ENCODE data around the gene TCP10L.
A peak's percentile ranks its signal among the peaks of the same experiment; 100 is the strongest.
"Not testable (repeated sequence)": the region's sequence is repeated elsewhere in the genome, so short reads cannot be mapped to it uniquely, and the experiment has no call there.

Gene TCP10L

DNA sequence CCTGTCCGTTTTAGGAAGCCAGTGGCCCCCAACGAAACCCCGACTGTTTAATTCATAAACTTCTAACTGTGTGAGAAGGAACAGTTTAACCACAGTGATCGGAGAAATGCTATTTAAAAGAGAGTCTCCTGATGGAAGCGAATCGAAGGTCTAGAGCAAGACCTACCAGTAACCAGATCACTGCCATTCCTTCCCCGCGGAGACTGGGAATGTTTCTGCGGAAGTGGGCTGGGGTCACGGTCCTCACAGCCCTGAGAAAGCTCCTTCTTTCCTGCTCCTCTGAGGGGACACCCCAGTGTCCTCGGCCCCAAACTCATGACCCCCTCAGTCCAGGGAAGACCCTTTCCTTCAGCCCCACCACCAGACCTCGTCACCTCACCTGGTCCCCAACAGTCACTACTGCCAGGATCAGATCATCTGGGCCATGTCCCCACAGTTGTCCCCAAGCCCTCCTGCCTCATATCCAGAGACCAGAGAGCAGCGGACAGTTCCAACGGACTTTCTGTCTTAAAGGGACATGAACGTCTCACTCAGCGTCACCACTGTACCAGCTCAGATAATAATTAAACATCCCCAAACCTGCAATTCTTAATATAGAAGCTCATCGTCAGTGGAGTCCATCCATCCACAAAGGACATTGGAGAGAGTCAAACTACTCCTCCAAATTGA is at the start of gene TCP10L:
Gene TCP10L (minus strand): TSS at position 482 of the 669 bp plus-strand sequence. CDS start 1,219 bp downstream, outside the sequence.
- no peak for DNase-seq (ENCODE audit: low read depth, low spot score)

DNA sequence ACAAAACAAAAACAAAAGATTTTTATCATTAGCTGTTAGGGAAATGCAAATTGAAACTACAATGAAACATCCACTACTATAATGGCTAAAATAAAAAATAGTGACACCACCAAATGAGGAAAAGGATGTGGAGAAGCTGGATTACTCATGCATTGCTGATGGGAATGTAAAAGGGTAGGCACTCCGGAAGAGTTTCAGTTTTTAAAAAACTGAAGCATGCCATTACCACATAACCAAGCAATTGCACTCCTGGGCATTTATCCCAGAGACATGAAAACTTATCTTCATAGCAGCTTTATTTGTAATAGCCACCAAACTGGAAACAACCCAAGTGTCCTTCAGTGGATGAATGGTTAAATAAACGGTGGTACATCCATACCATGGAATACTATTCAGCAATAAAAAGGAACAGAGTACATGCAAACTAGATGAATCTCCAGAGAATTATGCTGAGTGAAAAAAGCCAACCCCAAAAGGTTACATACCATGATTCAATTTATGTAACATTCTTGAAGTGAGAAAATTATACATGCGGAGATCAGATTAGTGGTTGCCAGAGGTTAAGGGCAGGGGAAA is 41.4 kb upstream of the TCP10L start:
- no peak for DNase-seq (ENCODE audit: low read depth, low spot score)

GRCh38 chr21:32618218-32618617 is 32.9 kb upstream of the TCP10L start:
- DNase-seq (ENCODE audit: low read depth, low spot score) = not testable (repeated sequence)

- no peak for DNase-seq (ENCODE audit: low read depth, low spot score)
Observed at GRCh38 chr21:32613436-32614043, 28.2 kb upstream of the TCP10L start.

DNA sequence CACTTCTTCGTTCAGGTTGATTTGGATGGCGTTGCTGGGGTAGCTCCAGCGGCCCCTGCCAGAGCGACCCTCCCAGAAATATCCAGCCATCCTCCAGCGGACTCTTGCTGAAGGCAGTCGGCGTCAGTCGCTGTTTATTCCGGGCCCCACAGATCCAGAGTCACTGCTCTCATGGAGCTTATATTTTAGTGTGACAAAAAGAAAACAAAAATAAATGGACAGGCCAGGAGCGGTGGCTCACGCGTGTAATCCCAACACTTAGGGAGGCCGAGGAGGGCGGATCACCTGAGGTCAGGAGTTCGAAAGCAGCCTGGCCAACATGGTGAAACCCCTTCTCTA is 27.6 kb upstream of the TCP10L start:
- DNase-seq (ENCODE audit: low read depth, low spot score) = no peak

DNA sequence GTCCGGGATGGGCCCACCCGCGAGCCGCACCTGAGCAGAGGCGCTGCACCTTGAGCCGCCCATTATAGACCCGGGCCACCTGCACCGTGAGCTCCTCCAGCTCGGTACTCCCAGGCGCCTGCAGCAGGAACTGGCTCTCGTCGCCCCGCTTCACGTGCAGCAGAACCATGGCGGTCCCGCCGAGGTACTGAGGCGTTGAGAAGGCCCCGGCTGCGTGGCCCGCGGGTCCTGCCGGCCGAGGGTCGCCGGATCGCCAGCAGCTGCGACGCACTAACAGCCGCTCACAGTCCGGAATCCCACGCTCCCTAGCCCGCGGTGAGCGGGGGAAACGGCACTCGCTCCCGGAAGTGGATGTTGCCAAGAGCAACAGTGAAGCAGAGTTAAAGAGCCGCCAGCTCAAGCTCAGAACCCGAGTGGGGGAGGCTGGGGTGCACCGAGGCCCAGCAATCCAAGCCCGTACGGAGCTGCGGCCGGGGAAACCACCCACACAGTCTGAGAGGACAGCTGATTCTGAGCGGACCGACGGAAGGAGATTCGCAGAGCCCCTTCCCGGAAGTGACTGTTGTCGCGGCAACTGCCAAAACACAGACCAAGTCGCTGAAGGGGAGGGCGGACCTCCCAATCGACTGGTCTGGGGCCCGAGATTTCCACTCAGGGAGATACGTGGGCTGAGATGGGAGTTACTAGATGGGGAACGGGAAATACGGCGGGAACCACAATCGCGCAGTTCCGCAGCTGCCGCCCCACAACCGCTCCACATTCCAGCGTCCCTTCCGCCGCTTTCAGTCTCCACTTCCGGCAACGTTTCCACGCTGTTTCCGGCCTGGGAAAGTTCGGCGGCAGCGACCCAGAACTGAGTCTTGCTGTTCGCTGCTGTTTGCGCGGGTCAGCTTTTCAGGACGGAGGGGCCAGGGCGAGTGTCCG is 27.0 kb upstream of the TCP10L start, which contains the start of gene CFAP298:
Gene CFAP298 (minus strand): TSS at position 303 of the 924 bp plus-strand sequence. CDS start 134 bp downstream, at position 169.
- DNase-seq (ENCODE audit: low read depth, low spot score) = peak; percentile 73

DNA sequence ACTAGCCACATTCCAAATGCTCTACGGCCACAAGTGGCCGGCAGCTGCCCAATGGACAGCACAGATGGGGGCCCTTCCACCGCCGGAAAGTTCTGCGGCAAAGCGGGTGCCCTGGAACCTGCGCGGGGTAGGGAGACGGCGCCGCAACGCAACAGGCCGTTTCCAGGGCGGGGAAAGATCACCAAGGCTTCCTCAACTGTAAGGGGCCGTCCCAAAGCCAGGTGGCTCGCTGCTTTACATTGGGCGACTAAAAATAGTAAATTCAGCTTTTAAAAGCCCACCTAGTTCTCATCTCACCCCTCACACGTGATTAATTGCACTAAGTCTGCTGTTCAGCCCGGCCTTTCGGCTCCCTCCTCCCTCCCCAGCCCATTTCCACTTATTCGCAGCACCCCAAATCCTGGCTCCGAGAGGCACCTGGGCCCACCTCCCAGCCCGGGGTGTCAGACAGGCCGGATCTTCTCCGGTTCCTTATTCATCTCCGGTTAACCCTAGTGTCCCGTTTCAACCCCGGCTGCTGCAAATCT is 26.2 kb upstream of the TCP10L start:
- DNase-seq (ENCODE audit: low read depth, low spot score) = no peak

DNA sequence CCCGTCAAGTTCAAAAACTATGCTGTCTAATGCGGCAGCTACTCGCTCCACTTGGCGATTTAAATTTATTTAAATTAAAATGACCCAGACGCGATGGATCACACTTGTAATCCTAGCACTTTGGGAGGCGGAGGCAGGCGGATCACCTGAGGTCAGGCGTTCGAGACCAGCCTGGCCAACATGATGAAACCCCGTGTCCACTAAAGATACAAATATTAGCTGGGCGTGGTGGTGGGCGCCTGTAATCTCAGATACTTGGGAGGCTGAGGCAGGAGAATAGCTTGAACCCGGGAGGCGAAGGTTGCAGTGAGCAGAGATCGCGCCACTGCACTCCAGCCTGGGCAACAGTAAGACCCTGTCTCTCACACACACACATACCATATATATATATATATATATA is 25.6 kb upstream of the TCP10L start:
- DNase-seq (ENCODE audit: low read depth, low spot score) = not testable (repeated sequence)

DNA sequence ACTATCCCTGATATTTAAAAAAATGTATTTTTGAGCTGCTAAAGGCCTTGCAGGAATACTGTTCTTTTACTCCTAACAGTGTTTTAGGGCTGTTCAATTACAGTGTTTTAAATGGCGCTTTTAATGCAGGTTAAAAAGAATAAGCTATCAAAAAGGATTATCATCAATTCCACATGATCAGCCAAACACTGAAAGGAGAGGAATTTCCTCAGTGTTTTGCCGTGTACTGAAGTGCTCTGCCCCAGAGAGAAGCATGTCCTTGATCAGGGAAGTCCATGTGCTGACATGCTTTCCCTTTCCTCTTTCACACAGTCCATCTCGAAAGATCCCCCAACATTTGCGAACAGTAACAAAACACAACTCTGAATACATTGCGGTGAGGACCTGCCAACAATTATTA is 23.5 kb upstream of the TCP10L start:
- no peak for DNase-seq (ENCODE audit: low read depth, low spot score)

GRCh38 chr21:32605469-32605868 is 20.1 kb upstream of the TCP10L start:
- no peak for DNase-seq (ENCODE audit: low read depth, low spot score)

GRCh38 chr21:32604464-32604863 is 19.1 kb upstream of the TCP10L start:
- DNase-seq (ENCODE audit: low read depth, low spot score) = peak; percentile 84

DNA sequence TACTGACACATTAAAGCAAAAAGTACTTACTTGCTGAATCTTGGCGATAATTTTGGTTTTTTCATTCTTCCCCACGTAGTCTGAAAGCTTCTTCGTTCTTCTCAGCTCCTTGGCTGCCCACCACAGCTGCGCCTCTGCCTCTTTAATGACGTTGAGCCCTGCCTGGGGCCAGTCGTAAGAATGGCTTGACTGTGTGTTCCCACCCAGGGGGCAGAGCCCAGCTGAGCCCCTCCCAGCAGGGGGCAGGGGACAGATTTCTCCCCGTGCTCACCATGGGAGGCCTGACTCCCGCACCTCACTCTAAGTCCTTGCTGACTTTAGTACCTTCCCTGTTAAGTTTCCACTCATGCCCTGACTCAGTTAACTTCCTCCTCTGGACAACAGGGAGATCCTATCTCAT is 17.8 kb upstream of the TCP10L start:
- DNase-seq (ENCODE audit: low read depth, low spot score) = no peak

- no peak for DNase-seq (ENCODE audit: low read depth, low spot score)
Observed at GRCh38 chr21:32602099-32602498, 16.8 kb upstream of the TCP10L start.

DNA sequence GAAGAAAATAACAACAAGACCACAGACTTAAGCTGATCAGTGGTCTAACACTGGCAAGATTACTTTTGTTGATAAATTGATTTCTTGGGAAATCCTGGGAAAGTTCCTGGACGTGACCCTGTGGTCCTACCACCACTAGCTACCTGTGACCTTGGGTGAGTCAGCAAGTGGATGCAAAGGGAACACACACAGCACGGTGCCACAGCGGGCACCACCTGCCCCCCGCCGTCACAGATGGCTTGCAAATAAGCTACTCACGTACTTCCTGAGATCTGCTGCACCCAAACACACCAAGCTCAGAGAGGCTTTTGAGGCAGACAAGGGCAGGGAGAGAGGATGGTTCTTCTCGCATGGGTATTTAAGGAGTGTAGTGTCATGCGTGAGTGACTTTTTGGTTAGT is 14.2 kb upstream of the TCP10L start:
- DNase-seq (ENCODE audit: low read depth, low spot score) = no peak

GRCh38 chr21:32599091-32599490 is 13.8 kb upstream of the TCP10L start:
- no peak for DNase-seq (ENCODE audit: low read depth, low spot score)

DNA sequence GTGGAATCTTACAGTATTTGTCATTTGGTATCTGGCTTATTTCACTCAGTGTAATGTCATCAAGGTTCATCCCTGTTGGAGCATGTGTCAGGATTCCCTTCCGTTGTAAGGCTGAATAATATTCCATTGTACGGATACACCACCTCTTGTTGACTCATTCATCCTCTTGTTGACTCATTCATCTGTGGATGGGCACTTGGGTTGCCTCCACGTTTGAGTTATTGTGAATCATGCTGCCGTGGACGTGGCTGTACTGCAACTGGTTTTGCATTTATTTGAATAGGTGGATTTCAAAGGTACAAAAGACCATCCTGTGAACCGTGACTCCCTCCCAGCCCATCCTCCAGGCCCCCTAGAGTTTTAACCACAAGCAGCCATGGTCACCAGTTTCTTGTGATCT is 11.9 kb upstream of the TCP10L start:
- DNase-seq (ENCODE audit: low read depth, low spot score) = no peak

DNA sequence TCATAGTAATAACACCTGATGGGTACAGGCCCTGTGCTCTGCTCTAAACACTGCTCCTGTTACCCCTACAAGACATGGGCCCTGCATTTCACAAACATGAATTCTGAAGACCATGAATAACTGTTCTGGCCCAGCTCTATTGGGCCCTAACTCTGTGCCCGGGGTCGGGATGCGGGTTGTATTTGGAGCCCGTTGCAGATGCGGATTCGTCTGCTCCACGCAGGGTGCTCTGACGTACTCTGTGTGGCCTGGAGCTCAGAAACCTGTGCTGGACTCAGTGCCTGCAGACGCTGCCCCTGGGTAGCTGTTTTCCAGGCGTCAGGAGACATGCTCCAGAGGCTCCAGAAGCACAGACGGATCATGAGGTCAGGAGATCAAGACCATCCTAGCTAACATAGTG is 10.1 kb upstream of the TCP10L start:
- DNase-seq (ENCODE audit: low read depth, low spot score) = no peak

GRCh38 chr21:32593690-32594089 is 8.4 kb upstream of the TCP10L start:
- DNase-seq (ENCODE audit: low read depth, low spot score) = no peak

- no peak for DNase-seq (ENCODE audit: low read depth, low spot score)
Observed at GRCh38 chr21:32592929-32593502, 7.7 kb upstream of the TCP10L start.

DNA sequence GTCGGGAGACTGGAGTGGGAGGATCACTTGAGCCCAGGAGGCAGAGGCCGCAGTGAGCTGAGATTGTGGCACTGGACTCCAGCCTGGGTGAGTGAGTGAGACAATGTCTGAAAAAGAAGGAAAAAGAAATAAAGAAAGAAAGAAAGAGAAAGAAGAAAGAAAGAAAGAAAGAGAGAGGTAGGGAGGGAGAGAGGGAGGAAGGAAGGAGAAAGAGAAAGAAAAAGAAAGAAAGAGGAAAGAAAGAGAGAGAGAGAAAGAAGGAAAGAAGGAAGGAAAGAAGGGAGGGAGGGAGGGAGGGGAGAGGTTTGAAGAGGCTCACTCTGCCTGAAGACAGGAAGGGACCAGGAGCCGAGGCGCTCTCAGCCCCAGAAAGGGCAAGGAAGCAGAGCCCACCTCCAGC is 4.8 kb upstream of the TCP10L start:
- DNase-seq (ENCODE audit: low read depth, low spot score) = no peak

- DNase-seq (ENCODE audit: low read depth, low spot score) = no peak
Observed at GRCh38 chr21:32587651-32588050, 2.3 kb upstream of the TCP10L start.

- no peak for DNase-seq (ENCODE audit: low read depth, low spot score)
Observed at GRCh38 chr21:32587120-32587519, 1.8 kb upstream of the TCP10L start.
